HEK293 (cell line): ENCODE data around the gene HMMR.

ENCODE experiments used
- CTCF ChIA-PET: fragments of 350-600 bp; formaldehyde crosslinking; extraction: SDS; loops from one replicate; lab custom pipeline; 2021; ENCODE audit warnings: antibody characterized with exemption; lab: Yijun Ruan, JAX
- POLR2A ChIA-PET: fragments of 300-600 bp; formaldehyde crosslinking; extraction: SDS; loops from one replicate; lab custom pipeline; 2020; ENCODE audit warnings: antibody characterized with exemption, inconsistent platforms; lab: Yijun Ruan, JAX
- H3K27ac ChIP-seq: fragments of 200-500 bp; sonication (Bioruptor generic); 2 replicates; pipeline ENCODE4 v1.5.1; 2014; ENCODE audit warnings: low read depth, low read length, control low read depth, inconsistent platforms; ENCODE audit errors: extremely low read depth
- H3K36me3 ChIP-seq, 2 experiments: fragments of 200-500 bp in 1 of 2; sonication (Bioruptor generic) in 1 of 2; 1 replicate in 1 of 2; 2 replicates in 1 of 2; pipeline ENCODE4 v1.5.1; 2014 to 2017; ENCODE audit warnings: inconsistent platforms in 2 of 2, low read length in 2 of 2; ENCODE audit not compliant: control insufficient read depth in 2 of 2, insufficient read depth in 1 of 2
- H3K4me1 ChIP-seq: fragments of 200-500 bp; sonication (Bioruptor generic); 2 replicates; pipeline ENCODE4 v1.5.1; 2014; ENCODE audit warnings: mild to moderate bottlenecking, low read length, inconsistent platforms; ENCODE audit not compliant: control insufficient read depth, insufficient read depth
- H3K4me3 ChIP-seq: 2 replicates; pipeline ENCODE4 v1.5.1; 2011; ENCODE audit warnings: low read depth, mild to moderate bottlenecking, control low read depth, low read length, moderate library complexity
- H3K9me3 ChIP-seq: fragments of 200-500 bp; sonication (Bioruptor generic); 2 replicates; pipeline ENCODE4 v1.5.1; 2014; ENCODE audit warnings: low read depth, low read length, inconsistent platforms; ENCODE audit not compliant: control insufficient read depth, insufficient read depth
- GLIS1 ChIP-seq: fragments of 450-650 bp; formaldehyde crosslinking; IDR thresholded peaks from 2 replicates; pipeline ENCODE4 v1.5.1; 2016; ENCODE audit warnings: missing biosample characterization, missing genetic modification characterization
- HOXC10 ChIP-seq: sonication (generic); formaldehyde crosslinking; IDR thresholded peaks from 2 replicates; pipeline ENCODE4 v1.8.1; 2023; ENCODE audit warnings: mild to moderate bottlenecking, missing genetic modification reagents
- SP2 ChIP-seq: fragments of 450-650 bp; formaldehyde crosslinking; IDR thresholded peaks from 2 replicates; pipeline ENCODE4 v1.5.1; 2016; ENCODE audit warnings: missing biosample characterization, missing genetic modification characterization
- SP3 ChIP-seq: fragments of 450-650 bp; formaldehyde crosslinking; IDR thresholded peaks from 2 replicates; pipeline ENCODE4 v1.5.1; 2016; ENCODE audit warnings: missing biosample characterization, missing genetic modification characterization
- ZNF121 ChIP-seq: fragments of 450-650 bp; formaldehyde crosslinking; IDR thresholded peaks from 2 replicates; pipeline ENCODE4 v1.5.1; 2016; ENCODE audit warnings: missing biosample characterization, missing genetic modification characterization
- ZNF155 ChIP-seq: fragments of 450-650 bp; formaldehyde crosslinking; IDR thresholded peaks from 2 replicates; pipeline ENCODE4 v1.5.1; 2016; ENCODE audit warnings: missing biosample characterization, missing genetic modification characterization
- ZNF184 ChIP-seq: fragments of 450-650 bp; IDR thresholded peaks from 2 replicates; pipeline ENCODE4 v1.5.1; 2018; ENCODE audit warnings: missing biosample characterization, mild to moderate bottlenecking, missing genetic modification characterization
- ZNF19 ChIP-seq: fragments of 450-650 bp; formaldehyde crosslinking; IDR thresholded peaks from 2 replicates; pipeline ENCODE4; 2016; ENCODE audit warnings: missing biosample characterization, missing genetic modification characterization, low read depth
- ZNF239 ChIP-seq: fragments of 450-650 bp; formaldehyde crosslinking; IDR thresholded peaks from 2 replicates; pipeline ENCODE4 v1.5.1; 2016; ENCODE audit warnings: missing biosample characterization, missing genetic modification characterization
- ZNF311 ChIP-seq: fragments of 450-650 bp; formaldehyde crosslinking; IDR thresholded peaks from 2 replicates; pipeline ENCODE4 v1.5.1; 2017; ENCODE audit warnings: missing biosample characterization, missing genetic modification characterization, borderline replicate concordance
- ZNF433 ChIP-seq: fragments of 450-650 bp; formaldehyde crosslinking; IDR thresholded peaks from 2 replicates; pipeline ENCODE4 v1.5.1; 2016; ENCODE audit warnings: missing biosample characterization, missing genetic modification characterization, low read depth
- ZNF529 ChIP-seq: fragments of 450-650 bp; formaldehyde crosslinking; IDR thresholded peaks from 2 replicates; pipeline ENCODE4 v1.5.1; 2017; ENCODE audit warnings: missing genetic modification characterization, missing biosample characterization; ENCODE audit not compliant: insufficient replicate concordance
- ZNF549 ChIP-seq: fragments of 450-650 bp; IDR thresholded peaks from 2 replicates; pipeline ENCODE4 v1.5.1; 2018; ENCODE audit warnings: missing biosample characterization, missing genetic modification characterization, mild to moderate bottlenecking, inconsistent platforms, moderate library complexity
- ZNF677 ChIP-seq: fragments of 450-650 bp; IDR thresholded peaks from 2 replicates; pipeline ENCODE4 v1.5.0; 2018; ENCODE audit warnings: missing biosample characterization, mild to moderate bottlenecking, missing genetic modification characterization, moderate library complexity
- ZNF707 ChIP-seq: fragments of 450-650 bp; formaldehyde crosslinking; IDR thresholded peaks from 2 replicates; pipeline ENCODE4 v1.5.1; 2016; ENCODE audit warnings: missing biosample characterization, missing genetic modification characterization
- ZNF837 ChIP-seq: fragments of 450-650 bp; formaldehyde crosslinking; IDR thresholded peaks from 2 replicates; pipeline ENCODE4 v1.5.1; 2016; ENCODE audit warnings: missing biosample characterization, missing genetic modification characterization
- TF ChIP-seq, protein P1 (sequence below): fragments of 450-650 bp; formaldehyde crosslinking; IDR thresholded peaks from 2 replicates; pipeline ENCODE4 v1.5.1; 2016; ENCODE audit warnings: missing biosample characterization, missing genetic modification characterization, low read depth
- TF ChIP-seq, protein P2 (sequence below): fragments of 450-650 bp; formaldehyde crosslinking; IDR thresholded peaks from 2 replicates; pipeline ENCODE4 v1.5.1; 2016; ENCODE audit warnings: missing biosample characterization, missing genetic modification characterization
- TF ChIP-seq, protein P3 (sequence below): fragments of 450-650 bp; formaldehyde crosslinking; IDR thresholded peaks from 2 replicates; pipeline ENCODE4 v1.5.1; 2016; ENCODE audit warnings: missing biosample characterization, missing genetic modification characterization
- TF ChIP-seq, protein P4 (sequence below): fragments of 450-650 bp; formaldehyde crosslinking; IDR thresholded peaks from 2 replicates; pipeline ENCODE4 v1.5.1; 2016; ENCODE audit warnings: missing biosample characterization, missing genetic modification characterization
- TF ChIP-seq, protein P5 (sequence below): fragments of 450-650 bp; formaldehyde crosslinking; conservative IDR thresholded peaks from 2 replicates; pipeline ENCODE4 v1.5.1; 2016; ENCODE audit warnings: low read depth, missing biosample characterization, missing genetic modification characterization
- TF ChIP-seq, protein P6 (sequence below): fragments of 450-650 bp; formaldehyde crosslinking; IDR thresholded peaks from 2 replicates; pipeline ENCODE4 v1.5.1; 2017; ENCODE audit warnings: missing biosample characterization, missing genetic modification characterization

The HMMR gene

DNA sequence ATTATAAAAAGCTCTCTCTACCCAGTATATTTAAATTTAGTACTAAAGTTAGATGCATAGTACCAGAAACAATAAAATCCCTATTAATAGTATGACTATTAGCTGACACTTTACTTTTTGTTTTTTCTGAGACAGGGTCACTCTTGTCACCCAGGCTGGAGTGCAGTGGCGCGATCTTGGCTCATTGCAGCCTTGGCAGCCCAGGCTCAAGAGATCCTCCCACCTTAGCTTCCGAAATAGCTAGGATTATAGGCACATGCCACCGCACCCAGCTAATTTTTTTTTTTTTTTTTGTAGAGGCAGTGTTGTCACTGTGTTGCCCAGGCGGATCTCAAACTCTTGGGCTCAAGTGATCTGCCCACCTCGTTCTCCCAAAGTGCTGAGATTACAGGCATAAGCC, 15.1 kb upstream of the HMMR start:
- ChIA-PET POLR2A (no interaction called here), CTCF (no interaction called here)
- H3K9me3 ChIP-seq, result no peaks in the 10 kb centered on the region
- H3K27ac ChIP-seq, result no peak overlapping the region
- no peak overlapping the region for H3K4me3 ChIP-seq
- no peak for TF ChIP-seq ZNF529 (tag by site-specific recombination)
- no peak for TF ChIP-seq SP2 (tag by site-specific recombination)
- TF ChIP-seq ZNF184 (tag by site-specific recombination), result no peak
- TF ChIP-seq ZNF707 (tag by site-specific recombination), result no peak
- TF ChIP-seq, protein P1, sequence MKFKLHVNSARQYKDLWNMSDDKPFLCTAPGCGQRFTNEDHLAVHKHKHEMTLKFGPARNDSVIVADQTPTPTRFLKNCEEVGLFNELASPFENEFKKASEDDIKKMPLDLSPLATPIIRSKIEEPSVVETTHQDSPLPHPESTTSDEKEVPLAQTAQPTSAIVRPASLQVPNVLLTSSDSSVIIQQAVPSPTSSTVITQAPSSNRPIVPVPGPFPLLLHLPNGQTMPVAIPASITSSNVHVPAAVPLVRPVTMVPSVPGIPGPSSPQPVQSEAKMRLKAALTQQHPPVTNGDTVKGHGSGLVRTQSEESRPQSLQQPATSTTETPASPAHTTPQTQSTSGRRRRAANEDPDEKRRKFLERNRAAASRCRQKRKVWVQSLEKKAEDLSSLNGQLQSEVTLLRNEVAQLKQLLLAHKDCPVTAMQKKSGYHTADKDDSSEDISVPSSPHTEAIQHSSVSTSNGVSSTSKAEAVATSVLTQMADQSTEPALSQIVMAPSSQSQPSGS, result no peak
- no peak for TF ChIP-seq ZNF239 (tag by site-specific recombination)
- TF ChIP-seq, protein P2, sequence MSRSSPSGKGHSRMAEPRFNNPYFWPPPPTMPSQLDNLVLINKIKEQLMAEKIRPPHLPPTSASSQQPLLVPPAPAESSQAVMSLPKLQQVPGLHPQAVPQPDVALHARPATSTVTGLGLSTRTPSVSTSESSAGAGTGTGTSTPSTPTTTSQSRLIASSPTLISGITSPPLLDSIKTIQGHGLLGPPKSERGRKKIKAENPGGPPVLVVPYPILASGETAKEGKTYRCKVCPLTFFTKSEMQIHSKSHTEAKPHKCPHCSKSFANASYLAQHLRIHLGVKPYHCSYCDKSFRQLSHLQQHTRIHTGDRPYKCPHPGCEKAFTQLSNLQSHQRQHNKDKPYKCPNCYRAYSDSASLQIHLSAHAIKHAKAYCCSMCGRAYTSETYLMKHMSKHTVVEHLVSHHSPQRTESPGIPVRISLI, result no peak
- TF ChIP-seq ZNF433, result no peak
- TF ChIP-seq, protein P3, sequence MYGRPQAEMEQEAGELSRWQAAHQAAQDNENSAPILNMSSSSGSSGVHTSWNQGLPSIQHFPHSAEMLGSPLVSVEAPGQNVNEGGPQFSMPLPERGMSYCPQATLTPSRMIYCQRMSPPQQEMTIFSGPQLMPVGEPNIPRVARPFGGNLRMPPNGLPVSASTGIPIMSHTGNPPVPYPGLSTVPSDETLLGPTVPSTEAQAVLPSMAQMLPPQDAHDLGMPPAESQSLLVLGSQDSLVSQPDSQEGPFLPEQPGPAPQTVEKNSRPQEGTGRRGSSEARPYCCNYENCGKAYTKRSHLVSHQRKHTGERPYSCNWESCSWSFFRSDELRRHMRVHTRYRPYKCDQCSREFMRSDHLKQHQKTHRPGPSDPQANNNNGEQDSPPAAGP (tag by site-specific recombination), result no peak
- peaks cover 80 to 88% of the 10 kb centered on the region in 2 experiments for H3K36me3 ChIP-seq
- no peaks in the 10 kb centered on the region for H3K4me1 ChIP-seq

DNA sequence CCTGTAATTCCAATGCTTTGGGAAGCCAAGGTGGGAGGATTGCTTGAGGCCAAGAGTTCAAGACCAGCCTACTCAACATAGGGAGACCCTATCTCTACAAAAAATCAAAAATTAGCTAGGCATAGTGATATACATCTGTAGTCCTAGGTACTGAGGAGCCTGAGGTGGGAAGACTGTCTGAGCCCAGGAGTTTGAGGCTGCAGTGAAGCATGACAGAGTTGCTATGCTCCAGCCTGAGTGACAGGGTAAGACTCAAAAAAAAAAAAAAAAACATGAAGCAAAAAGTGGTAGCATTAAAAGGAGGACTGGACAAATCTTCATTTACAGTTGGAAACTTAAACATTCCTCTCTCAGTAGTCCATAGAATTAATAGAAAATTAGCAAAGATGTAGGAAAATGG, 13.2 kb upstream of the HMMR start:
- Histone ChIP-seq H3K36me3 (peaks cover 76 to 83% of the 10 kb centered on the region in 2 experiments), H3K4me3 (no peak overlapping the region), H3K27ac (no peak overlapping the region), H3K4me1 (no peaks in the 10 kb centered on the region), H3K9me3 (no peaks in the 10 kb centered on the region)
- POLR2A ChIA-PET, result interaction anchor here (1.0 to 1.8 kb wide), 2 partner anchors 9 to 13 kb away, joined by 3 to 16 read pairs; partner anchors contain the start of genes CCNG1, HMMR and NUDCD2
- CTCF ChIA-PET, result interaction anchor here (0.7 kb wide), 1 partner anchor 8 kb away, joined by 6 read pairs; no protein-coding TSS in a partner anchor
- TF ChIP-seq ZNF837 (tag by site-specific recombination) (no peak), ZNF19 (tag by site-specific recombination) (no peak)

DNA sequence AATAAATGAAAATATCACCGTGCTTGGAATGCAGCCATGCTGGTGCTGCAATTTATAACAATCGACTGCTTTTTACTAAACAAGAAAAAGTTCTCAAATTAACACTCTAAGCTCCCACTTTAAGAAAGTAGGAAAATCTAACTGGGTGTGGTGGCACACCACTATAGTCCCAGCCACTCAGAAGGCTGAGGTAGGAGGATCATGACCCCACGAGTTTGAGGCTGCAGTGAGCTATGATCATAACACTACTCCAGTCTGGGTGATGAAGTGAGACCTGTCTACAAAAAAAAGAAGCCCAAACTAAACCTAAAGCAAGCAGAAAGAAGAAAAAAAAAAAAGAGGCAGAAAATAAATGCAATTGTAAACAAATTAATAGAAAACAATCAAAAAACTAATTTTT, 12.6 kb upstream of the HMMR start:
- ChIA-PET CTCF (no interaction called here), POLR2A (interaction anchor here (1.0 to 1.8 kb wide), 4 partner anchors 10 to 13 kb away, joined by 3 to 16 read pairs (median 4); partner anchors contain the start of genes CCNG1, HMMR and NUDCD2)
- Histone ChIP-seq H3K36me3 (peaks cover 70 to 80% of the 10 kb centered on the region in 2 experiments), H3K9me3 (no peaks in the 10 kb centered on the region), H3K4me3 (no peak overlapping the region), H3K27ac (no peak overlapping the region), H3K4me1 (no peaks in the 10 kb centered on the region)
- TF ChIP-seq ZNF549, result no peak
- no peak for TF ChIP-seq ZNF677 (tag by site-specific recombination)
- no peak for TF ChIP-seq SP3 (tag by site-specific recombination)
- TF ChIP-seq ZNF121 (tag by site-specific recombination), result no peak
- TF ChIP-seq, protein P4, sequence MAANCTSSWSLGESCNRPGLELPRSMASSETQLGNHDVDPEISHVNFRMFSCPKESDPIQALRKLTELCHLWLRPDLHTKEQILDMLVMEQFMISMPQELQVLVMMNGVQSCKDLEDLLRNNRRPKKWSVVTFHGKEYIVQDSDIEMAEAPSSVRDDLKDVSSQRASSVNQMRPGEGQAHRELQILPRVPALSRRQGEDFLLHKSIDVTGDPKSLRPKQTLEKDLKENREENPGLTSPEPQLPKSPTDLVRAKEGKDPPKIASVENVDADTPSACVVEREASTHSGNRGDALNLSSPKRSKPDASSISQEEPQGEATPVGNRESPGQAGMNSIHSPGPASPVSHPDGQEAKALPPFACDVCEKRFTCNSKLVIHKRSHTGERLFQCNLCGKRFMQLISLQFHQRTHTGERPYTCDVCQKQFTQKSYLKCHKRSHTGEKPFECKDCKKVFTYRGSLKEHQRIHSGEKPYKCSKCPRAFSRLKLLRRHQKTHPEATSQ (tag by site-specific recombination), result no peak
- no peak for TF ChIP-seq ZNF184 (tag by site-specific recombination)
- TF ChIP-seq, protein P5, sequence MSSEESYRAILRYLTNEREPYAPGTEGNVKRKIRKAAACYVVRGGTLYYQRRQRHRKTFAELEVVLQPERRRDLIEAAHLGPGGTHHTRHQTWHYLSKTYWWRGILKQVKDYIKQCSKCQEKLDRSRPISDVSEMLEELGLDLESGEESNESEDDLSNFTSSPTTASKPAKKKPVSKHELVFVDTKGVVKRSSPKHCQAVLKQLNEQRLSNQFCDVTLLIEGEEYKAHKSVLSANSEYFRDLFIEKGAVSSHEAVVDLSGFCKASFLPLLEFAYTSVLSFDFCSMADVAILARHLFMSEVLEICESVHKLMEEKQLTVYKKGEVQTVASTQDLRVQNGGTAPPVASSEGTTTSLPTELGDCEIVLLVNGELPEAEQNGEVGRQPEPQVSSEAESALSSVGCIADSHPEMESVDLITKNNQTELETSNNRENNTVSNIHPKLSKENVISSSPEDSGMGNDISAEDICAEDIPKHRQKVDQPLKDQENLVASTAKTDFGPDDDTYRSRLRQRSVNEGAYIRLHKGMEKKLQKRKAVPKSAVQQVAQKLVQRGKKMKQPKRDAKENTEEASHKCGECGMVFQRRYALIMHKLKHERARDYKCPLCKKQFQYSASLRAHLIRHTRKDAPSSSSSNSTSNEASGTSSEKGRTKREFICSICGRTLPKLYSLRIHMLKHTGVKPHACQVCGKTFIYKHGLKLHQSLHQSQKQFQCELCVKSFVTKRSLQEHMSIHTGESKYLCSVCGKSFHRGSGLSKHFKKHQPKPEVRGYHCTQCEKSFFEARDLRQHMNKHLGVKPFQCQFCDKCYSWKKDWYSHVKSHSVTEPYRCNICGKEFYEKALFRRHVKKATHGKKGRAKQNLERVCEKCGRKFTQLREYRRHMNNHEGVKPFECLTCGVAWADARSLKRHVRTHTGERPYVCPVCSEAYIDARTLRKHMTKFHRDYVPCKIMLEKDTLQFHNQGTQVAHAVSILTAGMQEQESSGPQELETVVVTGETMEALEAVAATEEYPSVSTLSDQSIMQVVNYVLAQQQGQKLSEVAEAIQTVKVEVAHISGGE (tag by site-specific recombination), result no peak
- TF ChIP-seq ZNF311 (tag by site-specific recombination), result no peak
- TF ChIP-seq, protein P6, sequence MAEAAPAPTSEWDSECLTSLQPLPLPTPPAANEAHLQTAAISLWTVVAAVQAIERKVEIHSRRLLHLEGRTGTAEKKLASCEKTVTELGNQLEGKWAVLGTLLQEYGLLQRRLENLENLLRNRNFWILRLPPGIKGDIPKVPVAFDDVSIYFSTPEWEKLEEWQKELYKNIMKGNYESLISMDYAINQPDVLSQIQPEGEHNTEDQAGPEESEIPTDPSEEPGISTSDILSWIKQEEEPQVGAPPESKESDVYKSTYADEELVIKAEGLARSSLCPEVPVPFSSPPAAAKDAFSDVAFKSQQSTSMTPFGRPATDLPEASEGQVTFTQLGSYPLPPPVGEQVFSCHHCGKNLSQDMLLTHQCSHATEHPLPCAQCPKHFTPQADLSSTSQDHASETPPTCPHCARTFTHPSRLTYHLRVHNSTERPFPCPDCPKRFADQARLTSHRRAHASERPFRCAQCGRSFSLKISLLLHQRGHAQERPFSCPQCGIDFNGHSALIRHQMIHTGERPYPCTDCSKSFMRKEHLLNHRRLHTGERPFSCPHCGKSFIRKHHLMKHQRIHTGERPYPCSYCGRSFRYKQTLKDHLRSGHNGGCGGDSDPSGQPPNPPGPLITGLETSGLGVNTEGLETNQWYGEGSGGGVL (tag by site-specific recombination), result no peak
- TF ChIP-seq GLIS1 (tag by site-specific recombination), result no peak
- TF ChIP-seq ZNF155 (tag by site-specific recombination), result no peak
- no peak for TF ChIP-seq HOXC10 (CRISPR knock-in tag)
